IPS-11a (cell line): Measurements from ENCODE around the gene IFNA1.
"Not testable (repeated sequence)": the region's sequence is repeated elsewhere in the genome, so short reads cannot be mapped to it uniquely, and the experiment has no call there.

Source experiments
- H3K4me3 ChIP-seq: one replicate; pipeline ENCODE4 v1.5.1; 2013; ENCODE audit warnings: low read depth, low read length, control low read depth

IFNA1 gene

DNA sequence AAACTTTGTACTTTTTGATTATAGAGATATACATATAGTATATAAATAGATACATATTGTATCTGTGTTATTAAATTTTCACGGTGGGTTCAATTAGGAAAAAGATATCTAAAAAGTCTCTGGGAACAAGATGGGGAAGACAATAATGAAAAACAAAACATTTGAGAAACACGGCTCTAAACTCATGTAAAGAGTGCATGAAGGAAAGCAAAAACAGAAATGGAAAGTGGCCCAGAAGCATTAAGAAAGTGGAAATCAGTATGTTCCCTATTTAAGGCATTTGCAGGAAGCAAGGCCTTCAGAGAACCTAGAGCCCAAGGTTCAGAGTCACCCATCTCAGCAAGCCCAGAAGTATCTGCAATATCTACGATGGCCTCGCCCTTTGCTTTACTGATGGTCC is at the start of gene IFNA1:
Gene IFNA1, plus strand, starts transcription at position 301 of the 400 bp plus-strand sequence. Its CDS starts 69 bp downstream, at position 370.
- no peak within 1 kb of the TSS for H3K4me3 ChIP-seq

DNA sequence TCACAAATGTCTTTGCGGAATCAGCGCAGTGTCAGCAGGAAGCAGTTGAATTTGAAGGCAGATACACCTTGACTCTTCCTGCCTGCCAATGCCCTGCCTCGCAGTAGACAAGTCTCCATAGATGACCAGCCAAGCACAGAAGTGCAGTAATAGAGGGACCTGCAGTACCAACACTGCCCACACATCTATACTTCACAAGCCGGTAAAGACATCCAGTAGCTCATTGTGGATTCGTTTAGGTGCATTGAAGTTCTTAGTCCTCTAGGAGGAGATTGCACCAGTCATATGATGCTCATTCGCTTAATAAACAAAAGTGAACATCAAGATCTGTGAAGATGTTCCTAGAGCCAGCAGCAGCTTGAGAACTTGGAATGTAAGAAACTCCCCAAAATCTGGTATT is 48.0 kb upstream of the IFNA1 start:
- H3K4me3 ChIP-seq, result no peak overlapping the region

- H3K4me3 ChIP-seq, result peak overlapping the region; percentile 13
Observed at GRCh38 chr9:21395778-21396717, 44.2 kb upstream of the IFNA1 start.

- no peak overlapping the region for H3K4me3 ChIP-seq
Observed at GRCh38 chr9:21398955-21399489, 41.2 kb upstream of the IFNA1 start.

GRCh38 chr9:21399956-21400355 is 40.3 kb upstream of the IFNA1 start:
- no peak overlapping the region for H3K4me3 ChIP-seq

- peak overlapping the region; percentile 51 for H3K4me3 ChIP-seq
Observed at GRCh38 chr9:21402386-21403251, 37.6 kb upstream of the IFNA1 start.

GRCh38 chr9:21404146-21404545 is 36.1 kb upstream of the IFNA1 start:
- no peak overlapping the region for H3K4me3 ChIP-seq

GRCh38 chr9:21408817-21409216 is 31.4 kb upstream of the IFNA1 start, which contains the start of gene IFNA8:
Gene IFNA8, plus strand, starts transcription at chr9:21409117. Its CDS starts 60 bp downstream, at chr9:21409177.
- no peak within 1 kb of the TSS for H3K4me3 ChIP-seq

- H3K4me3 ChIP-seq, result no peak overlapping the region
Observed at GRCh38 chr9:21412107-21412506, 28.1 kb upstream of the IFNA1 start.

DNA sequence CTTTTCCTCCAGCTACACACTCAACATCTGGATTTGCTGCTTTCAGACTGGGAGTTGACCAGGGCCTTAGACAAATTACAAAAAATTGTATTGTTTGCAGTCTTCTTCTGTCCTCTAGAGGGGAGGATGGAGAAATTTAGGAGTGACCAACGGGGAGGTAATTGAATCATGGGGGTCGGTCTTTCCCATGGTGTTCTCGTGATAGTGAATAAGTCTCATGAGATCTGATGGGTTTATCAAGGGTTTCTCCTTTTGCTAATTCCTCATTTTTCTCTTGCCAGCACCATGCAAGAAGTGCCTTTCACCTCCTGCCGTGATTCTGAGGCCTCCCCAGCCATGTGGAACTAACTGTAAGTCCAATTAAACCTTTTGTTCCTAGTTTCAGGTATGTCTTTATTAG is 27.1 kb upstream of the IFNA1 start:
- H3K4me3 ChIP-seq, result no peak overlapping the region

- H3K4me3 ChIP-seq, result no peak overlapping the region
Observed at GRCh38 chr9:21413624-21414023, 26.6 kb upstream of the IFNA1 start.

DNA sequence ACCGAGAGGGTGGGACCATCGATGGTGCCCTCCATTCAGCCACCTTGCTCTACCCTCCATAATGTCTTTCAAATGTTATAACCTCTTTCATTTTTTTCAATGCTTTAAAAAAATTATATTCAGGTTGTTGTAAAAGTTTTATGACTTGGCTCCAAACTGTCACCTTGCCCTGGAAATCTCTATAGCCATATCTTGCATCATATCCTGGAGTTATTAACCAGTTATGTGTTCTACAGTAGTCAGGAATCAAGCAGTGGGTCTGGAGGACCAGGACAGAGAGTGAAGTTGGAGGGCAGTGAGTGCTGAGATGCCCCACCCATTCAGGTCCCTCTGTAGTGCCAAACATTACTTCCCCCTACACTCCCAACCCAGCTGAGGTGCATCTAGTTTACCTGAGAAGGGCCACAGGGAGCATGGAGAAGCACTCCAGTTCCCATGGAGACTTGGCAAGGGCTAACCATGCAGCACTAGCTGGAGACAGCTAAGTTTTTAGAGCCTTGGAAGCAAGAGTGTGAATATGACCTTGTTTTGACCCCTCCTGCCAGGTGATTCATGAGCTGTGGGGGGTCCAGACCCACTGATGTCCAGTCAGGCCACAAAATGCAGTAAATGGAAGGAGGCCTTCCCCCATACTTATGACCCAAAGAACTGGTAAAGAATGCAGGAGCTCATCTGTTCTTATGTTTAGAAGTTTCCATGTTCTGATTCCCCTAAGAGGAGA is 25.9 kb upstream of the IFNA1 start:
- no peak overlapping the region for H3K4me3 ChIP-seq

DNA sequence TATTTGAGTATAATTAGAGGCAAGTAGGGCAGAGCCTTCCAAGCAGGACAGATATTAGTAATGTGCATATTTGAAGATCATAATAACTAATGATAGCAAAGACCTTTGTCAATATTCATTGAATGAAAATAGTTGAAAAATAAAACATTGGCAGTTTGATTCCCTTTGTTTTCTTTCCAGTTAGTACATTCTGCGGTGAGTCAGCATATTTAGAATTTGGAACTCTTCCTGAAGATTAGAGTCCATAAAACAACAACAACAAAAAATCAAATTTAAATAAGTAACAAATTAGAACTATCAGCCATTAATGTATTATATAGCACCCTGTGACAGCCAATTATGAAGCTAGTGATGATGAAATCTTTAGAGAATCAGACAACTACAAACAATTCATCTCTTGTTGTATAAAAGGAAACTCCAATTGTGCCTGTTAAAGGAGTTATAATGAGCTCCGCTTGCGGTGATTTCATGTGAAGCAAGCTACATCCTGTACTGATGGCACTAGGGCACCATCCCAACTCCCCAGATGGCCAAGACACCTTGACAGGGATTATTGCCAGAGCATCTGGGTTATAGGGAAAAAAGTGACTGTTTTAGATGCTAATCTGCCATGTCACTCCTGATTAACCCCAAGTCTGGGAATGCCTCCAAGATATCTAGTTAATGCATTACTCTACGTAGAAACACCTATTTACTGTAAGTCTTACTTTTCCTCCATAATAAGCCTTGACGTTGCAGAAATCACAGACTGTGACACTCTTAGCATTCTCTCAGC is 24.6 kb upstream of the IFNA1 start:
- H3K4me3 ChIP-seq, result no peak overlapping the region

DNA sequence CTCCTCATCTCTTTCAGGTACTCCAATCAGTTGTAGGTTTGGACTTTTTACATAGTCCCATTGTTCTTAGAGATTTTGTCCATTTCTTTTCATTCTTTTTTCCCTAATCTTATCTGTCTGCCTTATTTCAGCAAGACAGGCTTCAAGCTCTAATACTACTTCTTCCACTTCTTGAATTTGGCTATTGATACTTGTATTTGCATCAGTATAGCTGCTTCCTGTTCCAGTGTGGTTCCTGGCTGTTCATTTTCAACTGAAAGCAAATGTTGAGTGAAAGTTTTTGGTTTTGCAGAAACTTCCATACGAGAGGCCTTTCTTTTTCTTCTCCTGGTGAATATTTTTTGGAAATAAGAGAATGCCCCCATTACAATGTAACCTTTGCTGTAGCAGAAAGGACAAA is 12.0 kb upstream of the IFNA1 start:
- no peak overlapping the region for H3K4me3 ChIP-seq

- H3K4me3 ChIP-seq, result no peak overlapping the region
Observed at GRCh38 chr9:21429191-21429590, 11.0 kb upstream of the IFNA1 start.

- no peak overlapping the region for H3K4me3 ChIP-seq
Observed at GRCh38 chr9:21432672-21433425, 7.4 kb upstream of the IFNA1 start.

DNA sequence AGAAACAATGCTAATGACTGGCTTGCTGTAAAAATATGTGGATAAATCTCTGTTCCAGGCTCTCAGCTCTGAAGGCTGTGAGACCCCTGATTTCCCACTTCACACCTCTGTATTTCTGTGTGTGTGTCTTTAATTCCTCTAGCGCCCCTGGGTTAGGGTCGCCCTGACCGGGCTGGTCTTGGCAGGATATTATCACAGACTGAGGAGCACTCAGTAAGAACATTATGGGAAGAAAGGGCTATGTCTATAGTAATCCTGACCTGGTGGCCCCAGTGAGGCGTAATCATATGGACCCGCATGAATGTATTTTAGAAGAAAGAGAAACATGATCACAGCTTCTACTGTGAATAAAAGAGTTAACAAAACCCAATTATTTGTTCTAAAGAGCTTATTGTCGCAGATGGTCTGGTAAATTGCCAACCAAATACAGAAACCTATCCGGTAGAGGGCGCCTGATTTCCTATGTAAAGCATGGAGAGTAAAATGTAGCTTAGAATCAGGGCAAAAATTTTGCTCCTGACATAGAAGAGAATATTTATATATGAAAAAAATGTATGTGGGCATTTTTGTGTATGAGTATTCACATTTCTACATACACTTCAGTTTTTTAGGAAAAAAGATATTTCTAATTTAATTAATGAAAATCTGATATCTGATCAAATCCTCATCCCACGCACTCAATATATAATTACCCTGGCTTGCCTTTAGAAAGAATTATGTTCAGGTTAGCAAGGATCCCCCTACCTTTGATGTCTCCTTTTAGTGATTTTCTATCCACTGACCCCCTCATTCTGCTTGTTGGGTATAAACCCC is 5.8 kb upstream of the IFNA1 start:
- no peak overlapping the region for H3K4me3 ChIP-seq

- not testable (repeated sequence) for H3K4me3 ChIP-seq
Observed at GRCh38 chr9:21435015-21435383, 5.2 kb upstream of the IFNA1 start.
